ENCODE measurements around the gene FAM200C.
"Not testable (repeated sequence)": the region's sequence is repeated elsewhere in the genome, so short reads cannot be mapped to it uniquely, and the experiment has no call there.

FAM200C gene

GRCh38 chr5:160399402-160400353 is at the start of gene FAM200C:
TSS of gene FAM200C (minus strand) at chr5:160400054. CDS start at chr5:160395490, 4,564 bp downstream.
- peak; percentile 85 for DNase-seq

GRCh38 chr5:160449458-160449857 is 49.6 kb upstream of the FAM200C start:
- DNase-seq: no peak

GRCh38 chr5:160448886-160449285 is 49.0 kb upstream of the FAM200C start:
- no peak for DNase-seq

- no peak for DNase-seq
Measured at GRCh38 chr5:160445751-160446150, 45.9 kb upstream of the FAM200C start.

GRCh38 chr5:160445132-160445531 is 45.3 kb upstream of the FAM200C start:
- DNase-seq: no peak

GRCh38 chr5:160444407-160444806 is 44.6 kb upstream of the FAM200C start:
- no peak for DNase-seq

GRCh38 chr5:160442824-160443431 is 43.1 kb upstream of the FAM200C start:
- DNase-seq: no peak

DNA sequence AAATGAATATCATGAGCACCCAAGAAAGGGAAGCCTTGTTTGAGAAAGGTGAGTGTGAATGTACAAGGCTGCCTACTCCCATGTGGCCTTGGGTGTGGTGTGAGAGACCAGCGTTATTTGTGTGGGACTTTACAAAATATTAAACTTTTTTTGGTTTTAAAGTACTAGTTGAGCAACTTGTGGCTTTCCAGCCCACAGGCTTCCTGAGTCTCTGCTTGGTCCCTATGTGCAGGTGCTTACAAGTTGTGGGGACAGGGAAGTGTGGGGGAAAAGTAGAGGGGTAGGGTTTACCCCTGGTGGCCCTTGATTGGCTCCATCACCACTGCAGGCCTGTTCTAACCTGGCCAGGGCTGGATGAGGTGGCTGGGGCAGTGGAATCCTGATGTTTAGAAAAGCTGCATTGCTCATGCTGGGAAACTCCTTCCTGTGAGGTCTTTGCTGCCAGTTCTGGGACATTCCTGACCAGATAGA is 41.5 kb upstream of the FAM200C start:
- DNase-seq: no peak

GRCh38 chr5:160439205-160439600 is 39.3 kb upstream of the FAM200C start:
- DNase-seq: peak; percentile 53

DNA sequence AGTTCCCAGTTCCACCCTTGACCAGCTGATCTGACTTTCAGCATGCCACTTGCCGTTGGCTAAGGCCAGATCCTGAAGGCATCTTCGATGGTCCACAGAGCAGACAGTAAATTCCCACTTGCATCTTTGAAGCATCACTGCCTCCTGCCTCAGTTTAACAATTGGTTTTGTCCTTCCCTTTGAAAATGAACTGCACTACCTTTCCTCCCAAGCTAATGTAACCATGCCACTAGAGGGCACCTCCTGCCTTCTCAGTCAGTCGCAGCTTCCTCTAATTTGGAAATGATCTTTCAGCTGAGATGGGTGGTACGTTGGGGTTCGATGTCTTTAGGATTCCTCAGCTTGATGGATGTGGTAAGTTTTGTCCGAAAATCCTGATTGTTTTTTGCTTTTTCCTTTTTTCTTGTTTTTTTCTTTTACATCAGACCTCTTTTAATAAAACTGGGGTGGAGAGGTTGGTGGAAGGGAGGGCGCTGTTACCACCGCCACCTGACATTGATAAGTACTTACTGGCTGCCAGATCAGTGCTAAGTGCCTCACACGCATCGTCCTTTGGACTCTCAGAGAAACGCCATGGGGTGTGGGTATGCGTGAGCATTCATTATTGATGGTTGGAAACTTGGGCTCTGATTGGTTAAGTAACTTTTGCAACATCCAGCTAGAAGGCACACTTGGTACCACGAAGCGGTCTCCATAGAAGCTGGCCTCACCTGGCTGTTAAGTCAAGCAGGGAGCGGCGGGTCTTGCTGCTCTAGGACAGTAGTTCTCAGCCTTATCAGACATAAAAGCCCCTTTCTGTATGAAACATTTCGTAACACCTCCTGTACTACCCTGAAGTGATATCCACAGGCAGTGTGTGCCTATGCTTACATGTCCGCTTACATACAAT is 38.7 kb upstream of the FAM200C start:
- DNase-seq: no peak

GRCh38 chr5:160437271-160437670 is 37.4 kb upstream of the FAM200C start:
- no peak for DNase-seq

DNA sequence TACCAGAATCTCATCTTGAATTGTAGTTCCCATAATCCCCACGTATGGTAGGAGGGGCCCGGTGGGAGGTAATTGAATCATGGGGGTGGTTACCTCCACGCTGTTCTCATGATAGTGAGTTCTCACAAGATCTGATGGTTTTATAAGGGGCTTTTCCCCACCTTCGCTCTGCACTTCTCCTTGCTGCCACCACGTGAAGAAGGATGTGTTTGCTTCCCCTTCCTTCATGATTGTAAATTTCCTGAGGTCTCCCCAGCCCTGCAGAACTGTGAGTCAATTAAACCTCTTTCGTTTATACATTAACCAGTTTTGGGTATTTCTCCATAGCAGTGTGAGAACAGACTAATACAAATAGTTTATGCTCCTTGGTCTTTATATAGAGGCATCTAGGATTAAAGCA is 36.8 kb upstream of the FAM200C start:
- not testable (repeated sequence) for DNase-seq

DNA sequence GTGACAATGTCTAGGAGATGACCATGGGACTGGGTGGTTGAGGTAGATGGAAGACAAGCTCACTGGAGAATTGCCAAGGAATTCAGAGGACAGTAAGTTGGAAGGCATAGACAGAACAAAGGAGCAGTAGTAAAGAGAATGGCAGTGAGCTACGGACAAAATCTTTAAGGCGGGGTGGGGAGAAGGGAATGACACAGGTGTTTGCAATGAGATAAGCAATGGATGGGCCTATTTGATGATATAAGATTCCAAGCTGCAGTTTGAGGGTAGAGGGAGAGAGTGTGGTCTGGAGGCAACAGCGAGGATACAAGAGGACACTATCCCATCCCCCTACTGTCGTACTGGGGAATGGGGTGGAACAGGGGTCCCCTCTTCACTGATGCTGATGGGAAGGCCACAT is 36.2 kb upstream of the FAM200C start:
- no peak for DNase-seq

DNA sequence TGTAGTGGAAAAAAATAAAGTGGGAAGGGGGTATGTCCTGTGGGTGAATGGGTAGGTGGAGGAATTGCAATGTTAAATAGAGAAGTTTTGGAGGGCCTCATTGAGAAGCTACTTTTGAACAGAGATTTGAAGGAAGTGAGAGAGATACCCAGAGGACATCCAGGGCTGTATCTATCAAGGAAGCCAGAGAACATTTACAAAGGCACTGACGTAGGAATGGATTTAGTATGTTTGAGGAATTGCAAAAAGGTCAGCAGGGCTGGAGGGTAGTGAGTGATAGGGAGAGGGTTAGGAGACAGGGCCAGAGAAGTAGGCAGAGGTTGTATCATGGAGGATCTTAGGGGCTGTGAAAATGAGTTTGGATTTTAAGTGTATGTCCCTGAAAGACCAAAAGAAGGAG is 35.7 kb upstream of the FAM200C start:
- no peak for DNase-seq

- no peak for DNase-seq
Measured at GRCh38 chr5:160434022-160434531, 34.2 kb upstream of the FAM200C start.

- DNase-seq: no peak
Measured at GRCh38 chr5:160432787-160433186, 32.9 kb upstream of the FAM200C start.

GRCh38 chr5:160432196-160432595 is 32.3 kb upstream of the FAM200C start:
- DNase-seq: no peak

- no peak for DNase-seq
Measured at GRCh38 chr5:160427607-160428006, 27.8 kb upstream of the FAM200C start.

DNA sequence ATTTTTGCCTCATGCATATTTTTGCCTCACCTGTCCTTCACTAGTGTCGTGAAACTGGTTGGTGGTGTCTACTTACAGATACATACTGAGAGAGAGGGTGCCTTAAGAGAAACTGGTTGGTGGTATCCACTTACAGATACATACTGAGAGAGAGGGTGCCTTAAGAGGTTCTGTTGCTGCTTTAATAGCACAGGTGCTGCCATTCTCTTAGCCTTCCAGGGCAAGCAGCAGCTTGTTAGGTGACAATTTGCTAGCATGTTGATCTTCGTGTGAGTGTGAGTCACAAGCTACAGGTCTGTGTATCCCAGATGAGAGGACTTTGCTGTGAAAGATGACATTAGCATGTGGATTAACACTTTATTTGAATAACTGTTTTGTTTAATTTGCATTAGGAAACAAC is 23.2 kb upstream of the FAM200C start:
- DNase-seq: no peak

- peak; percentile 84 for DNase-seq
Measured at GRCh38 chr5:160421625-160422258, 21.9 kb upstream of the FAM200C start, which contains the start of gene PTTG1. TSS of gene PTTG1 (plus strand) at chr5:160421855. CDS start at chr5:160422313, 458 bp downstream.

DNA sequence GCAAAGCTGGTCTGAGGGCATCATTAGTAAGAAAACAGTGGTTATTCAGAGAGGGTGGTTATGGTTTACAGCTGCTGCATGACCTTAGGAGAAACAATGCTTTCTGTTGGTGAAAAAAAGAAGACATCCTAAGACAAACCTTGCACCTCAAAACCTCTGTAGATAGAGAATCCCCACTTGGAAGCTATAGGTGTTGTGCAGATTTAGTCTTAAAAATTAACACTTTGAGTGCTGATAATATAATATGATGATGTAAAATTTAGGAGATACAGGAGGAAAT is 20.4 kb upstream of the FAM200C start:
- no peak for DNase-seq

All from GOT3 (cell line).